DMS153 treated with DMSO at 0.1 percent for 48 hours (cell line): ENCODE measurements around the gene KLHL29.

Experiments used
- DNase-seq: peaks from one replicate; lab custom pipeline; 2025; ENCODE audit not compliant: unreplicated experiment; lab: John Stamatoyannopoulos, UW

Gene KLHL29

GRCh38 chr2:23507267-23508065 is 122.5 kb downstream of the KLHL29 start:
- DNase-seq, result no peak

GRCh38 chr2:23508066-23508390 is 123.0 kb downstream of the KLHL29 start:
- no peak for DNase-seq

- DNase-seq, result no peak
Measured at GRCh38 chr2:23509103-23509502, 124.1 kb downstream of the KLHL29 start.

GRCh38 chr2:23509596-23510292 is 124.8 kb downstream of the KLHL29 start:
- DNase-seq, result no peak

GRCh38 chr2:23510471-23510870 is 125.5 kb downstream of the KLHL29 start:
- no peak for DNase-seq

GRCh38 chr2:23512778-23513177 is 127.8 kb downstream of the KLHL29 start:
- no peak for DNase-seq

GRCh38 chr2:23513245-23513871 is 128.4 kb downstream of the KLHL29 start:
- DNase-seq, result no peak

GRCh38 chr2:23513872-23514793 is 129.2 kb downstream of the KLHL29 start:
- DNase-seq, result no peak

GRCh38 chr2:23516520-23517256 is 131.7 kb downstream of the KLHL29 start:
- no peak for DNase-seq

- no peak for DNase-seq
Measured at GRCh38 chr2:23518481-23519333, 133.7 kb downstream of the KLHL29 start.

GRCh38 chr2:23519334-23519651 is 134.3 kb downstream of the KLHL29 start:
- no peak for DNase-seq

GRCh38 chr2:23520256-23520655 is 135.3 kb downstream of the KLHL29 start:
- no peak for DNase-seq

GRCh38 chr2:23521060-23521459 is 136.1 kb downstream of the KLHL29 start:
- DNase-seq, result no peak

- DNase-seq, result no peak
Measured at GRCh38 chr2:23522726-23523372, 137.9 kb downstream of the KLHL29 start.

- DNase-seq, result no peak
Measured at GRCh38 chr2:23523373-23524260, 138.6 kb downstream of the KLHL29 start.

GRCh38 chr2:23524261-23524706 is 139.3 kb downstream of the KLHL29 start:
- no peak for DNase-seq

- no peak for DNase-seq
Measured at GRCh38 chr2:23525137-23525765, 140.3 kb downstream of the KLHL29 start.

- DNase-seq, result no peak
Measured at GRCh38 chr2:23526114-23526513, 141.1 kb downstream of the KLHL29 start.
